Smooth muscle cell (in vitro differentiated cells): Measurements from ENCODE around the gene PCDH17. TPM values are rescaled to one million over a fixed set of nuclear protein-coding genes. Genes with fewer than 3 reads are reported as not detected.

Experiments
- DNase-seq: peaks from one replicate; lab custom pipeline; 2025; ENCODE audit not compliant: unreplicated experiment; lab: John Stamatoyannopoulos, UW
- H2AFZ ChIP-seq: fragments of 200-600 bp; sonication (generic); 2 replicates; pipeline ENCODE4 v1.6.0; 2016; ENCODE audit warnings: antibody characterized with exemption, low read depth, mild to moderate bottlenecking
- H3F3A ChIP-seq: fragments of 200-600 bp; sonication (generic); 2 replicates; pipeline ENCODE4 v1.6.0; 2017; ENCODE audit warnings: antibody characterized with exemption, low read depth
- H3K27ac ChIP-seq: fragments of 200-600 bp; sonication (generic); 2 replicates; pipeline ENCODE4 v1.5.1; 2016; ENCODE audit warnings: low read depth, mild to moderate bottlenecking
- H3K27me3 ChIP-seq: fragments of 200-600 bp; sonication (generic); 2 replicates; pipeline ENCODE4 v1.6.1; 2016; ENCODE audit warnings: low read depth, mild to moderate bottlenecking
- H3K36me3 ChIP-seq: fragments of 200-600 bp; sonication (generic); 2 replicates; pipeline ENCODE4 v1.5.1; 2016; ENCODE audit warnings: low read depth
- H3K4me1 ChIP-seq: fragments of 200-600 bp; sonication (generic); 2 replicates; pipeline ENCODE4 v1.5.1; 2016; ENCODE audit warnings: low read depth
- H3K4me2 ChIP-seq: fragments of 200-600 bp; sonication (generic); 2 replicates; pipeline ENCODE4 v1.6.0; 2016; ENCODE audit warnings: mild to moderate bottlenecking
- H3K4me3 ChIP-seq: fragments of 200-600 bp; sonication (generic); 2 replicates; pipeline ENCODE4 v1.5.1; 2016; ENCODE audit warnings: mild to moderate bottlenecking
- H3K79me2 ChIP-seq: fragments of 200-600 bp; sonication (generic); 2 replicates; pipeline ENCODE4 v1.6.0; 2016; ENCODE audit warnings: low read depth, mild to moderate bottlenecking
- H3K9ac ChIP-seq: fragments of 200-600 bp; sonication (generic); 2 replicates; pipeline ENCODE4 v1.6.0; 2016; ENCODE audit warnings: low read depth
- H3K9me3 ChIP-seq: fragments of 200-600 bp; sonication (generic); replicated peaks from 2 replicates; pipeline ENCODE4 v1.5.1; 2016; ENCODE audit warnings: low read depth
- H4K20me1 ChIP-seq: fragments of 200-600 bp; sonication (generic); 2 replicates; pipeline ENCODE4 v1.6.0; 2016; ENCODE audit warnings: low read depth
- WGBS: methylation state at CpG from one replicate; pipeline ENCODE4 v1.1.7; 2016; ENCODE audit warnings: low lambda C conversion rate; 5-methylcytosine and 5-hydroxymethylcytosine counted together
- polyA plus RNA-seq: library from polyadenylated mRNA; unstranded; fragments of >200 nt; fragmentation: Nextera tagmentation; extraction: Ambion mirVana; gene quantifications from 2 replicates; pipeline ENCODE4 v1.2.1, GENCODE V29; 2016
- total RNA-seq: library from RNA; depleted of rRNA; stranded (reverse); fragments of >200 nt; gene quantifications from 2 replicates; pipeline ENCODE4 v1.2.3, GENCODE V29; 2014
- TF ChIP-seq, protein P1 (sequence below): fragments of 200-600 bp; sonication (generic); IDR thresholded peaks from 2 replicates; pipeline ENCODE4 v1.5.1; 2017; ENCODE audit warnings: borderline replicate concordance, mild to moderate bottlenecking, antibody characterized with exemption; ENCODE audit not compliant: insufficient read depth, poor library complexity, severe bottlenecking

The PCDH17 gene
- total and polyA plus RNA-seq, 2 experiments from 2014 or later, result 5.9 to 9.6 TPM

DNA sequence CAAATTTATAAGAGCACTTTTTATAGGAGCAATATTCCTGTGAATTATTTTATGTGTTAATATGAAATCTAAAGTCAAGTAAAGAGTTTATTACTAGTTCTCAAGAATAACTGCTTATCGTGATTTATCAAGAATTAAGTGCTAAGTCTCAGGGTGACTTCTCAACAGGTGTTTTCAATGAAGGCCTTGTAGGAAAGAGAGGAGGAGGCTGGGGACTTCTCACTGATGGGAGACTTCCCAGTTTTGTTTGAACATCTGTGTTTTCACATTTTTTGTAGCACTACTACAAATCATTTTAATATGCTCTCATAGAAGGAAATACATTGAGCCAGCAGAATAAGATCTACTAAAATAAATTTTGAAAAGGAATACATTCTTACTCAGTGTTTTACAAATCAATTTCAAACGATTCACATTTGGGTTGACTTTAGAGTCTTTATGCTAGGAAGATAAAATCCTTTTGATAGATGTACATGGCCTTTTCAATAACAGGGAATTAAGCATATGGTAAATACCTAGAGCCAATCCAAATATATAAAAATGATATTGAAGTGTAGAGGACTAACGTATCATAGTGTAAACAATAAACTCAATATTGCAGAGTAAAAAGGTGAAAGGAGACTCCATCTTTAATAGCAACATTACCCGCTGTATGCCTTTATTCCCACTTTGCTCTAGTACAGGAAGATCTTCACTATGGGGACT is 6.8 kb downstream of the PCDH17 start:
- Histone ChIP-seq H3K4me1 (no peaks in the 10 kb centered on the region), H3K36me3 (no peaks in the 10 kb centered on the region), H4K20me1 (peaks cover 35% of the 10 kb centered on the region), H3K79me2 (no peaks in the 10 kb centered on the region), H3K9me3 (no peaks in the 10 kb centered on the region), H2AFZ (no peak overlapping the region), H3F3A (no peaks in the 10 kb centered on the region), H3K4me2 (no peak overlapping the region), H3K27ac (no peak overlapping the region), H3K9ac (no peak overlapping the region), H3K27me3 (peaks cover 25% of the 10 kb centered on the region), H3K4me3 (no peak overlapping the region)
- 91% methylated on average over 4 of the region's 4 CpGs for WGBS
- no peak for DNase-seq
- TF ChIP-seq, protein P1, sequence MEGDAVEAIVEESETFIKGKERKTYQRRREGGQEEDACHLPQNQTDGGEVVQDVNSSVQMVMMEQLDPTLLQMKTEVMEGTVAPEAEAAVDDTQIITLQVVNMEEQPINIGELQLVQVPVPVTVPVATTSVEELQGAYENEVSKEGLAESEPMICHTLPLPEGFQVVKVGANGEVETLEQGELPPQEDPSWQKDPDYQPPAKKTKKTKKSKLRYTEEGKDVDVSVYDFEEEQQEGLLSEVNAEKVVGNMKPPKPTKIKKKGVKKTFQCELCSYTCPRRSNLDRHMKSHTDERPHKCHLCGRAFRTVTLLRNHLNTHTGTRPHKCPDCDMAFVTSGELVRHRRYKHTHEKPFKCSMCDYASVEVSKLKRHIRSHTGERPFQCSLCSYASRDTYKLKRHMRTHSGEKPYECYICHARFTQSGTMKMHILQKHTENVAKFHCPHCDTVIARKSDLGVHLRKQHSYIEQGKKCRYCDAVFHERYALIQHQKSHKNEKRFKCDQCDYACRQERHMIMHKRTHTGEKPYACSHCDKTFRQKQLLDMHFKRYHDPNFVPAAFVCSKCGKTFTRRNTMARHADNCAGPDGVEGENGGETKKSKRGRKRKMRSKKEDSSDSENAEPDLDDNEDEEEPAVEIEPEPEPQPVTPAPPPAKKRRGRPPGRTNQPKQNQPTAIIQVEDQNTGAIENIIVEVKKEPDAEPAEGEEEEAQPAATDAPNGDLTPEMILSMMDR, result no peak

DNA sequence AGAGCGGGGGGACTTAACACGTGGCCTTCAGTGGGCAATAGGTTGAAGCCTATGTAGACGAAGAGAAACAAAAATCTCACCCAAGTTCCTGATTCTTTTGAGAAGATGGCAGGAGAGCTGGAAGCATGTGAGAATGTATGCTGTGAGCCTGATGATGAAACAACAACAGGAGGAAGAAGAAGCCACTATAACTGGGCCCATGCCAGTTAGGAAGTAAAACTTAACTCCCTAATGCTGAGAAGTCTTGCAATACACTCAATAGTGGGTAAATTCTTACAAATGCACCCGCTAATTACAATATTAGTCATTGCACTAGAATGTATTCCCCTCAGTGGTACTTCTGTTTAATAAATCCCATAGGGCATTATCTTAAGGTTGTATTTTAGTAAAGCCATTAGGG is 9.1 kb downstream of the PCDH17 start:
- WGBS, result 67% methylated on average over 4 of the region's 4 CpGs
- H3K9ac ChIP-seq, result no peak overlapping the region
- H3F3A ChIP-seq, result no peaks in the 10 kb centered on the region
- H3K4me3 ChIP-seq, result no peak overlapping the region
- H3K36me3 ChIP-seq, result no peaks in the 10 kb centered on the region
- peaks cover 2% of the 10 kb centered on the region for H3K27me3 ChIP-seq
- no peaks in the 10 kb centered on the region for H3K9me3 ChIP-seq
- H3K4me2 ChIP-seq, result no peak overlapping the region
- H3K4me1 ChIP-seq, result no peaks in the 10 kb centered on the region
- DNase-seq, result no peak
- H2AFZ ChIP-seq, result no peak overlapping the region
- H4K20me1 ChIP-seq, result peaks cover 17% of the 10 kb centered on the region
- TF ChIP-seq, protein P1, result no peak
- H3K79me2 ChIP-seq, result no peaks in the 10 kb centered on the region
- H3K27ac ChIP-seq, result no peak overlapping the region

- TF ChIP-seq, protein P1, result no peak
- Histone ChIP-seq H3K27me3 (no peaks in the 10 kb centered on the region), H3K9me3 (no peaks in the 10 kb centered on the region), H3K79me2 (no peaks in the 10 kb centered on the region), H3K9ac (no peak overlapping the region), H3K27ac (no peak overlapping the region), H3F3A (no peaks in the 10 kb centered on the region), H3K4me2 (no peak overlapping the region), H4K20me1 (peaks cover 13% of the 10 kb centered on the region), H2AFZ (no peak overlapping the region), H3K4me3 (no peak overlapping the region), H3K36me3 (no peaks in the 10 kb centered on the region), H3K4me1 (no peaks in the 10 kb centered on the region)
- 96% methylated on average over 3 of the region's 3 CpGs for WGBS
- no peak for DNase-seq
These were observed 9.5 kb downstream of the PCDH17 start for GRCh38 chr13:57641051-57641450.

GRCh38 chr13:57644106-57644505 is 12.6 kb downstream of the PCDH17 start:
- no peaks in the 10 kb centered on the region for H3F3A ChIP-seq
- H3K36me3 ChIP-seq, result no peaks in the 10 kb centered on the region
- no peaks in the 10 kb centered on the region for H3K79me2 ChIP-seq
- H3K9ac ChIP-seq, result no peak overlapping the region
- H4K20me1 ChIP-seq, result peaks cover 5% of the 10 kb centered on the region
- no peaks in the 10 kb centered on the region for H3K4me1 ChIP-seq
- no peak overlapping the region for H3K4me3 ChIP-seq
- H3K27ac ChIP-seq, result no peak overlapping the region
- TF ChIP-seq, protein P1, result no peak
- H3K4me2 ChIP-seq, result no peak overlapping the region
- DNase-seq, result no peak
- H3K9me3 ChIP-seq, result no peaks in the 10 kb centered on the region
- WGBS, result 95% methylated on average over 3 of the region's 3 CpGs
- no peak overlapping the region for H2AFZ ChIP-seq
- no peaks in the 10 kb centered on the region for H3K27me3 ChIP-seq
